ENCODE data around the gene SLC2A9.

DNA sequence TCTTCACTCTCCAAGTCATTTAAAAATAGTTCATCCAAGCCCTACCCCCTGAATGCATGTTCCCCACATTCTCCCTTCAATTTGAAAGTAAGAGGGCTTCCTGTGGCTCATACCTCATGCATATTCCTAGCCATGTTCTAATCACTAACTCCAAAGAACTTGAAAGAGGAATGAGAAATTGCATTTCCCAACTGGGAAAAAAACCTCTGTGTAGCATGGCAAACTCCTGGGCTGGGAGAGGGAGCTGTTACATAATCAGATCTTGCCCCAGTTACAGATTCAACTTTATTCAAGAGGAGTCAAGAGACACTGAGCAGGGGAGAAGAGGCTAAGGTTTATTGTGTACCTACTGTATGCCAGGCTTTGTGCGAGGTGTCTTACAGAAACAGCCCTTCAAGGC, 90.2 kb downstream of the SLC2A9 start:
- no peak for TF ChIP-seq CTCF (IDR thresholded peaks at IDR 0.05)
- no peak for TF ChIP-seq POLR2A (IDR thresholded peaks at IDR 0.05)
